ENCODE measurements around the gene GSDME. TPM values are rescaled to one million over a fixed set of nuclear protein-coding genes. Genes with fewer than 3 reads are reported as not detected.

Gene GSDME
- polyA plus RNA-seq, 2 of the 4 experiments (the other 2 are of a cell fraction): 51.0 to 55.9 TPM

DNA sequence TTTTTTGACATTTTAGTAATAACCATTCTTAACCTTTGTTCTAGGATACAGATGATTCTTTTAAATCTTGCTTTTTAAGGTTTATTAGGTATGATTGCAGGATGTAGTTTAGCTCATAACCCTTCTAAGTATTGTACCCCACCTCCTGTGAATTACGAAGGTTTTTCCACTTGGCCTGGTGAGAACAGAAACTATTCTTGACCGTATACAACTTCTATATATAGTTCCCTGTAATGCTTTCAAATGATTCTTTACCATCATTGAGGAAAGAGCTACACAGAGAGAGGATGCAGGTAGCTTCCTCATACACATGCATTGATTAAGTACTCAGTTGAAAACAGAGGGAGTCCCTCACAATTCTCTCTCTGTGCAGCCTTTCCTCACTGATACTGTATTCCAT is 97.8 kb downstream of the GSDME start:
- no peak overlapping the region for H3K27ac ChIP-seq
- ChIA-PET POLR2A (no interaction called here), CTCF (interaction anchor here (0.6 to 1.2 kb wide), 3 partner anchors 9 to 370 kb away, joined by 3 read pairs; no protein-coding TSS in a partner anchor)
- no peak overlapping the region for H3K4me2 ChIP-seq
- DNase-seq (ENCODE audit: low read depth in 1 of 2, low spot score in 1 of 2) (no peak), FAIRE-seq (no peak), ATAC-seq (no peak)
- TF ChIP-seq ATOH8 (CRISPR knock-in tag; IDR thresholded peaks at IDR 0.05; ENCODE audit: low read depth): no peak
- TF ChIP-seq KDM1A (IDR thresholded peaks at IDR 0.05; ENCODE audit: low read depth): no peak
- no peak for TF ChIP-seq MAZ (IDR thresholded peaks at IDR 0.05; ENCODE audit: borderline replicate concordance, low read depth, low read length)
- no peak for TF ChIP-seq CHD4 (IDR thresholded peaks at IDR 0.05; ENCODE audit: borderline replicate concordance)
- no peak for TF ChIP-seq HDAC2 (IDR thresholded peaks at IDR 0.05)
- no peak for TF ChIP-seq RARB (CRISPR knock-in tag; IDR thresholded peaks at IDR 0.05)
- TF ChIP-seq, protein P1, sequence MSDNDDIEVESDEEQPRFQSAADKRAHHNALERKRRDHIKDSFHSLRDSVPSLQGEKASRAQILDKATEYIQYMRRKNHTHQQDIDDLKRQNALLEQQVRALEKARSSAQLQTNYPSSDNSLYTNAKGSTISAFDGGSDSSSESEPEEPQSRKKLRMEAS (IDR thresholded peaks at IDR 0.05): no peak
- no peak for TF ChIP-seq ZSCAN20 (CRISPR knock-in tag; IDR thresholded peaks at IDR 0.05)
- TF ChIP-seq RAD21 (conservative IDR thresholded peaks at IDR 0.05 in 1 of 2, IDR thresholded peaks at IDR 0.05 in 1 of 2): no peak
- no peak for TF ChIP-seq NFE2L2 (conservative IDR thresholded peaks at IDR 0.05; ENCODE audit: low read length)
- no peak for TF ChIP-seq CHD2 (IDR thresholded peaks at IDR 0.05; ENCODE audit: low read length, partially characterized antibody)
- TF ChIP-seq TFCP2L1 (CRISPR knock-in tag; IDR thresholded peaks at IDR 0.05): no peak
- TF ChIP-seq REST (IDR thresholded peaks at IDR 0.05): no peak
- TF ChIP-seq ELK1 (IDR thresholded peaks at IDR 0.05; ENCODE audit: low read depth, low read length): no peak
- no peak for TF ChIP-seq ZNF302 (CRISPR knock-in tag; IDR thresholded peaks at IDR 0.05)
- TF ChIP-seq HOXA7 (CRISPR knock-in tag; IDR thresholded peaks at IDR 0.05): no peak
- no peak for TF ChIP-seq RFX5 (IDR thresholded peaks at IDR 0.05)
- no peak for TF ChIP-seq POLR2A (IDR thresholded peaks at IDR 0.05; ENCODE audit: low read length)
- no peak for TF ChIP-seq MYC (IDR thresholded peaks at IDR 0.05; ENCODE audit: borderline replicate concordance, low read length)
- no peaks in the 10 kb centered on the region for H3K4me1 ChIP-seq
- WGBS (ENCODE audit: missing lambda C conversion rate): 95% methylated on average over 2 of the region's 2 CpGs
- H3K4me3 ChIP-seq: no peak overlapping the region
- H3K9me3 ChIP-seq: no peaks in the 10 kb centered on the region

- Histone ChIP-seq H3K4me3 (no peak overlapping the region), H3K9me3 (no peaks in the 10 kb centered on the region), H3K4me2 (no peak overlapping the region), H3K4me1 (no peaks in the 10 kb centered on the region), H3K27ac (no peak overlapping the region)
- FAIRE-seq: no peak
- DNase-seq (ENCODE audit: low read depth in 1 of 2, low spot score in 1 of 2): no peak
- POLR2A ChIA-PET: no interaction called here
- no peak for ATAC-seq
- CTCF ChIA-PET: no interaction called here
- TF ChIP-seq POLR2AphosphoS2 (conservative IDR thresholded peaks at IDR 0.05; ENCODE audit: low read length) (no peak), HOXA7 (CRISPR knock-in tag; IDR thresholded peaks at IDR 0.05) (no peak), ZSCAN20 (CRISPR knock-in tag; IDR thresholded peaks at IDR 0.05) (no peak), NFE2L2 (conservative IDR thresholded peaks at IDR 0.05; ENCODE audit: low read length) (no peak), HDAC2 (IDR thresholded peaks at IDR 0.05) (no peak), FOXS1 (CRISPR knock-in tag; IDR thresholded peaks at IDR 0.05) (no peak), ESRRA (IDR thresholded peaks at IDR 0.05; ENCODE audit: borderline replicate concordance, low read length) (no peak), JUNB (IDR thresholded peaks at IDR 0.05) (no peak), SMC3 (IDR thresholded peaks at IDR 0.05) (no peak), RCOR1 (IDR thresholded peaks at IDR 0.05; ENCODE audit: low read depth, low read length) (no peak), NPAS2 (CRISPR knock-in tag; IDR thresholded peaks at IDR 0.05; ENCODE audit: borderline replicate concordance) (no peak), CBX8 (IDR thresholded peaks at IDR 0.05) (no peak), REST (IDR thresholded peaks at IDR 0.05) (no peak)
- TF ChIP-seq, protein P2, sequence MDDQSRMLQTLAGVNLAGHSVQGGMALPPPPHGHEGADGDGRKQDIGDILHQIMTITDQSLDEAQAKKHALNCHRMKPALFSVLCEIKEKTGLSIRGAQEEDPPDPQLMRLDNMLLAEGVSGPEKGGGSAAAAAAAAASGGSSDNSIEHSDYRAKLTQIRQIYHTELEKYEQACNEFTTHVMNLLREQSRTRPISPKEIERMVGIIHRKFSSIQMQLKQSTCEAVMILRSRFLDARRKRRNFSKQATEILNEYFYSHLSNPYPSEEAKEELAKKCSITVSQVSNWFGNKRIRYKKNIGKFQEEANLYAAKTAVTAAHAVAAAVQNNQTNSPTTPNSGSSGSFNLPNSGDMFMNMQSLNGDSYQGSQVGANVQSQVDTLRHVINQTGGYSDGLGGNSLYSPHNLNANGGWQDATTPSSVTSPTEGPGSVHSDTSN (IDR thresholded peaks at IDR 0.05): no peak
Observed at GRCh38 chr7:24657980-24658379, 99.3 kb downstream of the GSDME start.
